ENCODE measurements around the gene MYH16. TPM values are rescaled to one million over a fixed set of nuclear protein-coding genes. Genes with fewer than 3 reads are reported as not detected.

Gene MYH16
- total RNA-seq, 3 donors from 2014 or later: not detected

DNA sequence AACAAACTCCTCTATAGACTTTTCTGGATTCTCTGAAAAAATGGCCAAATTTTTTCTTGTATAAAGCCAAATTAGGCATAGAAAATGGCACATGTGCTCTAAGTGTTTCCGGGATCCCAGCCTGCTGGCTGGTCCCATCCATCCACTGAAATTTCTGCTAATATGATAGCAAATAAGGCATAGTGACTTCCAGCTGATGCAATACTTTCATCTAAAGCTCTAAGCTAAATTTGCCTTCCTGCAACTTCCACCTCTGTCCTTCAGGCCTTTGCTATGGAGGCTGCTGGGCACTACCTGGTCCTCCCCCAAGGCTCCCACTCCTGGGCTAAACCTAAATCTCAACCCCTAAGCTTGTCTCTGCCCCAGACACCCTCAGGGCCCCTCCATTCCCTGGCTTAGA lies 20.5 kb downstream of the MYH16 start:
- TF ChIP-seq POLR2A (IDR thresholded peaks at IDR 0.05) (no peak), POLR2AphosphoS5 (IDR thresholded peaks at IDR 0.05) (no peak)
- TF ChIP-seq, protein P1, sequence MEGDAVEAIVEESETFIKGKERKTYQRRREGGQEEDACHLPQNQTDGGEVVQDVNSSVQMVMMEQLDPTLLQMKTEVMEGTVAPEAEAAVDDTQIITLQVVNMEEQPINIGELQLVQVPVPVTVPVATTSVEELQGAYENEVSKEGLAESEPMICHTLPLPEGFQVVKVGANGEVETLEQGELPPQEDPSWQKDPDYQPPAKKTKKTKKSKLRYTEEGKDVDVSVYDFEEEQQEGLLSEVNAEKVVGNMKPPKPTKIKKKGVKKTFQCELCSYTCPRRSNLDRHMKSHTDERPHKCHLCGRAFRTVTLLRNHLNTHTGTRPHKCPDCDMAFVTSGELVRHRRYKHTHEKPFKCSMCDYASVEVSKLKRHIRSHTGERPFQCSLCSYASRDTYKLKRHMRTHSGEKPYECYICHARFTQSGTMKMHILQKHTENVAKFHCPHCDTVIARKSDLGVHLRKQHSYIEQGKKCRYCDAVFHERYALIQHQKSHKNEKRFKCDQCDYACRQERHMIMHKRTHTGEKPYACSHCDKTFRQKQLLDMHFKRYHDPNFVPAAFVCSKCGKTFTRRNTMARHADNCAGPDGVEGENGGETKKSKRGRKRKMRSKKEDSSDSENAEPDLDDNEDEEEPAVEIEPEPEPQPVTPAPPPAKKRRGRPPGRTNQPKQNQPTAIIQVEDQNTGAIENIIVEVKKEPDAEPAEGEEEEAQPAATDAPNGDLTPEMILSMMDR (IDR thresholded peaks at IDR 0.05): no peak
- Histone ChIP-seq H3K27ac (no peak overlapping the region), H3K36me3 (no peaks in the 10 kb centered on the region), H3K4me3 (no peak overlapping the region), H3K9me3 (no peaks in the 10 kb centered on the region), H3K4me1 (no peaks in the 10 kb centered on the region), H3K27me3 (no peaks in the 10 kb centered on the region)
- intact Hi-C loops (cut with DNase I; ENCODE audit: low total_unique reads): no loop called here
- no peak for DNase-seq (ENCODE audit: low spot score in 2 of 2)

DNA sequence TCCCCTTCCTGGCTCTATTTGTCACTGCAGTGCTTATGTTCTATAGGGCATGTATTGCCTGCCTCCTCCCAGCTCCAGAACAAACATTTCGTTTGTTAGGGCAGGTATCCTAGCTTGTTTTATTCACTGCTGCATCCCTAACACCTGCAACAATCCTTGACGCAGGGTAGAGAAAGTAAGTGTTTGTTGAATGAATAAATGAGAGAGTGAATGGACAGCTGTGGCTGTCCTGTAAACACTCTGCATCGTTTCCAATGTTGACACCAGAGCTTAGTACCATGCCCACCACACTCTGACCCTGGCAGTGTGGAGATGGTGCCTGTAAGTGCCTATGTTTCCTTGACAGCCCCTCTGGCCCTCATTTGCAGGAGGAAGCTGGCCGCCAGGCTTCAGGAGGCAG lies 21.0 kb downstream of the MYH16 start:
- TF ChIP-seq, protein P1 (IDR thresholded peaks at IDR 0.05): no peak
- TF ChIP-seq POLR2A (IDR thresholded peaks at IDR 0.05) (no peak), POLR2AphosphoS5 (IDR thresholded peaks at IDR 0.05) (no peak)
- Histone ChIP-seq H3K27me3 (no peaks in the 10 kb centered on the region), H3K9me3 (no peaks in the 10 kb centered on the region), H3K4me1 (no peaks in the 10 kb centered on the region), H3K27ac (no peak overlapping the region), H3K4me3 (no peak overlapping the region), H3K36me3 (no peaks in the 10 kb centered on the region)
- no peak for DNase-seq (ENCODE audit: low spot score in 2 of 2)
- intact Hi-C loops (cut with DNase I; ENCODE audit: low total_unique reads): no loop called here

DNA sequence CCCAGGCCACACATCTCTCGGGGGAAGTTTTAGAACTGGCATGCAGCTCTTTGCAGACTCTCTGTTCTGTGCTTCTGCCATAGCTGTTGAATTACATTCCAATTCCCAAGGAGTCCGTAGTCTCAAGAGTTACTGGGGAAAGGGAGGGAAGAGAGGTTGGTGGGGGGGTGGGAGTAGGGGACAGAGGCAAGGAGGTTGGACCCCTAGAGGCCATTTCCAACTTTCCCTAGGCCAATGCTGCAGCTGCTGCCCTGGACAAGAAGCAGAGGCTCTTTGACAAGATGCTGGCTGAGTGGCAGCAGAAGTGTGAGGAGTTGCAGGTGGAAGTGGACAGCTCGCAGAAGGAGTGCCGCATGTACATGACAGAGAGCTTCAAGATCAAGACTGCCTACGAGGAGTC lies 23.8 kb downstream of the MYH16 start:
- intact Hi-C loops (cut with DNase I; ENCODE audit: low total_unique reads): no loop called here
- TF ChIP-seq POLR2AphosphoS5 (IDR thresholded peaks at IDR 0.05) (no peak), POLR2A (IDR thresholded peaks at IDR 0.05) (no peak)
- TF ChIP-seq, protein P1 (IDR thresholded peaks at IDR 0.05): no peak
- no peaks in the 10 kb centered on the region for H3K27me3 ChIP-seq
- H3K27ac ChIP-seq: no peak overlapping the region
- H3K4me1 ChIP-seq: no peaks in the 10 kb centered on the region
- no peaks in the 10 kb centered on the region for H3K36me3 ChIP-seq
- no peak overlapping the region for H3K4me3 ChIP-seq
- no peak for DNase-seq (ENCODE audit: low spot score in 2 of 2)
- H3K9me3 ChIP-seq: no peaks in the 10 kb centered on the region

DNA sequence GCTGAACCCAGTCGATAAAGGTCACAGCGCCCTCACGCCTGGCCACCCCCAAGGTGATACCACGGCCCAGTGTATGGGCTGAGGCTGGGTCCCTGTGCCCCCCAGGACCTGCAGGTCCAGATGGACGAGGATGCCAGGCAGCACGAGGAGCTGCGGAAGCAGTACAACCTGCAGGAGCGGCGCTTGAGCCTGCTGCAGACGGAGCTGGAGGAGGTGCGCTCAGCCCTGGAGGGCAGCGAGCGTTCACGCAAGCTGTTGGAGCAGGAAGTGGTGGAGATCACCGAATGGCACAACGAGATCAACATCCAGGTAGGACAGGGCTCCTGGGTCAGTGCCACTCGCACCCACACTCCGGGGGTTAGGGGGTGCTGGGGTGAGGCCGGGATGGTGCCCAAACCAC lies 28.9 kb downstream of the MYH16 start:
- H3K9me3 ChIP-seq: no peaks in the 10 kb centered on the region
- DNase-seq (ENCODE audit: low spot score in 2 of 2): no peak
- H3K4me3 ChIP-seq: no peak overlapping the region
- no peaks in the 10 kb centered on the region for H3K36me3 ChIP-seq
- TF ChIP-seq POLR2AphosphoS5 (IDR thresholded peaks at IDR 0.05) (no peak), POLR2A (IDR thresholded peaks at IDR 0.05) (no peak)
- TF ChIP-seq, protein P1 (IDR thresholded peaks at IDR 0.05): no peak
- intact Hi-C loops (cut with DNase I; ENCODE audit: low total_unique reads): no loop called here
- no peaks in the 10 kb centered on the region for H3K4me1 ChIP-seq
- H3K27ac ChIP-seq: no peak overlapping the region
- no peaks in the 10 kb centered on the region for H3K27me3 ChIP-seq

DNA sequence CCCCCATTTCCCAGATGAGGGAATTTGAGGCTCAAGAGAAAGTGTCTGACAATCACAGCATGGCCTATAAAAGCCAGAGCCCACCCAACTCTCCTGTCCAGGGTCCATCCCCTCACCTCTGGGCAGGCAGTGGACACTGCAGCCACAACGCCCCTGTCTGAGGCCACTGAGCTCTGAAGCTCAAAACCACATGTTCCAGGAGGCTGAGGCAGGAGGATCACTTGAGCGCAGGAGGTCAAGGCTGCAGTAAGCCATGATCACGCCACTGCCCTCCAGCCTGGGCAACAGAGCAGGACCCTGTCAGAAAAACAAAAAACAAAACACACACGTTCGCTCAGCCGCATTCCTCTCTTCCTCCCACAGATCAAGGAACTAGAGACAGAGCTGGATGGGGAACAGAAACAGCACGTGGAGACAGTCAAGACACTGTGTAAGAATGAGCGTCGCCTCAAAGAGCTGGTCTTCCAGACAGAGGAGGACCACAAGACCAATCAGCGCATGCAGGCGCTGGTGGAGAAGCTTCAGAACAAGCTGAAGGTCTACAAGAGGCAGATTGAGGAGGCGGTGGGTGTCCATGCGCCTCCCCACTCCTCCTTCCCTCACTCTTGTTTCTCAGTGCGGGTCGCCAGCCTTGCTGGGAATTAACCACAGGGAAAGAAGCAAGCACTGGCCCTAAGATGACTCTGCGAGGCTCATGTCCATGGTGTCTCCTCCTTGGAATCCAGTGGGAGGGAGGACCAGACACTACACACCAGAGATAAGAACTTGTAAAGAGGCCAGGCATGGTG lies 33.0 kb downstream of the MYH16 start:
- TF ChIP-seq POLR2A (IDR thresholded peaks at IDR 0.05) (no peak), POLR2AphosphoS5 (IDR thresholded peaks at IDR 0.05) (no peak)
- TF ChIP-seq, protein P1 (IDR thresholded peaks at IDR 0.05): no peak
- H3K4me1 ChIP-seq: no peaks in the 10 kb centered on the region
- no peaks in the 10 kb centered on the region for H3K27me3 ChIP-seq
- peaks cover 12% of the 10 kb centered on the region in 2 donors for H3K9me3 ChIP-seq
- H3K27ac ChIP-seq: no peak overlapping the region
- no peak overlapping the region for H3K4me3 ChIP-seq
- DNase-seq (ENCODE audit: low spot score in 2 of 2): no peak
- no peaks in the 10 kb centered on the region for H3K36me3 ChIP-seq
- intact Hi-C loops (cut with DNase I; ENCODE audit: low total_unique reads): no loop called here
